ENCODE data around the gene RBM25. TPM values are rescaled to one million over a fixed set of nuclear protein-coding genes. Genes with fewer than 3 reads are reported as not detected.

The RBM25 gene
- total RNA-seq, 1 donor from 2014 or later, result 53.2 TPM

- Mint-ChIP-seq H3K27ac (ENCODE audit: unreplicated experiment) (no peak overlapping the region), H3K4me3 (ENCODE audit: unreplicated experiment) (no peak overlapping the region), H3K36me3 (ENCODE audit: low read depth) (peaks cover 34% of the 10 kb centered on the region), H3K27me3 (ENCODE audit: low read depth) (no peaks in the 10 kb centered on the region), H3K4me1 (ENCODE audit: low read depth) (no peaks in the 10 kb centered on the region), H3K9me3 (ENCODE audit: low read depth) (no peaks in the 10 kb centered on the region)
- no peak for DNase-seq (ENCODE audit: low spot score)
- TF ChIP-seq CTCF (IDR thresholded peaks at IDR 0.05), result no peak
Observed at GRCh38 chr14:73105050-73105449, 46.7 kb downstream of the RBM25 start.

GRCh38 chr14:73105727-73106126, 47.4 kb downstream of the RBM25 start:
- DNase-seq (ENCODE audit: low spot score), result no peak
- no peaks in the 10 kb centered on the region for H3K9me3 Mint-ChIP-seq (ENCODE audit: low read depth)
- TF ChIP-seq CTCF (IDR thresholded peaks at IDR 0.05), result no peak
- H3K36me3 Mint-ChIP-seq (ENCODE audit: low read depth), result peaks cover 38% of the 10 kb centered on the region
- H3K4me1 Mint-ChIP-seq (ENCODE audit: low read depth), result no peaks in the 10 kb centered on the region
- H3K27ac Mint-ChIP-seq (ENCODE audit: unreplicated experiment), result no peak overlapping the region
- no peak overlapping the region for H3K4me3 Mint-ChIP-seq (ENCODE audit: unreplicated experiment)
- no peaks in the 10 kb centered on the region for H3K27me3 Mint-ChIP-seq (ENCODE audit: low read depth)

GRCh38 chr14:73116079-73116665, 57.8 kb downstream of the RBM25 start:
- no peak for TF ChIP-seq CTCF (IDR thresholded peaks at IDR 0.05)
- no peaks in the 10 kb centered on the region for H3K9me3 Mint-ChIP-seq (ENCODE audit: low read depth)
- H3K36me3 Mint-ChIP-seq (ENCODE audit: low read depth), result peaks cover 42% of the 10 kb centered on the region
- no peak overlapping the region for H3K27ac Mint-ChIP-seq (ENCODE audit: unreplicated experiment)
- peaks cover 5% of the 10 kb centered on the region for H3K4me1 Mint-ChIP-seq (ENCODE audit: low read depth)
- DNase-seq (ENCODE audit: low spot score), result no peak
- H3K27me3 Mint-ChIP-seq (ENCODE audit: low read depth), result no peaks in the 10 kb centered on the region
- no peak overlapping the region for H3K4me3 Mint-ChIP-seq (ENCODE audit: unreplicated experiment)

- Mint-ChIP-seq H3K4me1 (ENCODE audit: low read depth) (no peaks in the 10 kb centered on the region), H3K27ac (ENCODE audit: unreplicated experiment) (no peak overlapping the region)
- TF ChIP-seq CTCF (IDR thresholded peaks at IDR 0.05), result no peak
Observed at GRCh38 chr14:73124180-73124894, 66.0 kb downstream of the RBM25 start.

GRCh38 chr14:73125169-73125588, 66.8 kb downstream of the RBM25 start:
- Mint-ChIP-seq H3K9me3 (ENCODE audit: low read depth) (no peaks in the 10 kb centered on the region), H3K27me3 (ENCODE audit: low read depth) (no peaks in the 10 kb centered on the region), H3K4me3 (ENCODE audit: unreplicated experiment) (no peak overlapping the region), H3K4me1 (ENCODE audit: low read depth) (no peaks in the 10 kb centered on the region), H3K27ac (ENCODE audit: unreplicated experiment) (no peak overlapping the region), H3K36me3 (ENCODE audit: low read depth) (peaks cover 20% of the 10 kb centered on the region)
- no peak for TF ChIP-seq CTCF (IDR thresholded peaks at IDR 0.05)
- DNase-seq (ENCODE audit: low spot score), result no peak

More at GRCh38 chr14:73124180-73124894, 66.0 kb downstream of the RBM25 start:
- Mint-ChIP-seq H3K36me3 (ENCODE audit: low read depth) (peaks cover 24% of the 10 kb centered on the region), H3K9me3 (ENCODE audit: low read depth) (no peaks in the 10 kb centered on the region), H3K4me3 (ENCODE audit: unreplicated experiment) (no peak overlapping the region), H3K27me3 (ENCODE audit: low read depth) (no peaks in the 10 kb centered on the region)
- DNase-seq (ENCODE audit: low spot score), result no peak
